ENCODE results near the gene ATP2B1. TPM values are rescaled to one million over a fixed set of nuclear protein-coding genes. Genes with fewer than 3 reads are reported as not detected.
A peak's percentile ranks its signal among the peaks of the same experiment; 100 is the strongest.

The ATP2B1 gene
- total RNA-seq, 2 donors from 2014 or later = 46.9 to 59.8 TPM

- TF ChIP-seq, protein P1, sequence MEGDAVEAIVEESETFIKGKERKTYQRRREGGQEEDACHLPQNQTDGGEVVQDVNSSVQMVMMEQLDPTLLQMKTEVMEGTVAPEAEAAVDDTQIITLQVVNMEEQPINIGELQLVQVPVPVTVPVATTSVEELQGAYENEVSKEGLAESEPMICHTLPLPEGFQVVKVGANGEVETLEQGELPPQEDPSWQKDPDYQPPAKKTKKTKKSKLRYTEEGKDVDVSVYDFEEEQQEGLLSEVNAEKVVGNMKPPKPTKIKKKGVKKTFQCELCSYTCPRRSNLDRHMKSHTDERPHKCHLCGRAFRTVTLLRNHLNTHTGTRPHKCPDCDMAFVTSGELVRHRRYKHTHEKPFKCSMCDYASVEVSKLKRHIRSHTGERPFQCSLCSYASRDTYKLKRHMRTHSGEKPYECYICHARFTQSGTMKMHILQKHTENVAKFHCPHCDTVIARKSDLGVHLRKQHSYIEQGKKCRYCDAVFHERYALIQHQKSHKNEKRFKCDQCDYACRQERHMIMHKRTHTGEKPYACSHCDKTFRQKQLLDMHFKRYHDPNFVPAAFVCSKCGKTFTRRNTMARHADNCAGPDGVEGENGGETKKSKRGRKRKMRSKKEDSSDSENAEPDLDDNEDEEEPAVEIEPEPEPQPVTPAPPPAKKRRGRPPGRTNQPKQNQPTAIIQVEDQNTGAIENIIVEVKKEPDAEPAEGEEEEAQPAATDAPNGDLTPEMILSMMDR (IDR thresholded peaks at IDR 0.05) = no peak
- H3K9me3 ChIP-seq = no peaks in the 10 kb centered on the region
- intact Hi-C loops (cut with DNase I) = no loop called here
- no peak overlapping the region for H3K4me3 ChIP-seq
- no peak overlapping the region for H3K27ac ChIP-seq
- no peaks in the 10 kb centered on the region for H3K36me3 ChIP-seq
- DNase-seq = no peak
- H3K27me3 ChIP-seq = no peaks in the 10 kb centered on the region
- H3K4me1 ChIP-seq = peaks cover 4% of the 10 kb centered on the region
- H3K9ac ChIP-seq (ENCODE audit: low read depth in 2 of 2, low read length in 2 of 2) = no peak overlapping the region
Measured at GRCh38 chr12:89710873-89711750, 2.5 kb upstream of the ATP2B1 start.

DNA sequence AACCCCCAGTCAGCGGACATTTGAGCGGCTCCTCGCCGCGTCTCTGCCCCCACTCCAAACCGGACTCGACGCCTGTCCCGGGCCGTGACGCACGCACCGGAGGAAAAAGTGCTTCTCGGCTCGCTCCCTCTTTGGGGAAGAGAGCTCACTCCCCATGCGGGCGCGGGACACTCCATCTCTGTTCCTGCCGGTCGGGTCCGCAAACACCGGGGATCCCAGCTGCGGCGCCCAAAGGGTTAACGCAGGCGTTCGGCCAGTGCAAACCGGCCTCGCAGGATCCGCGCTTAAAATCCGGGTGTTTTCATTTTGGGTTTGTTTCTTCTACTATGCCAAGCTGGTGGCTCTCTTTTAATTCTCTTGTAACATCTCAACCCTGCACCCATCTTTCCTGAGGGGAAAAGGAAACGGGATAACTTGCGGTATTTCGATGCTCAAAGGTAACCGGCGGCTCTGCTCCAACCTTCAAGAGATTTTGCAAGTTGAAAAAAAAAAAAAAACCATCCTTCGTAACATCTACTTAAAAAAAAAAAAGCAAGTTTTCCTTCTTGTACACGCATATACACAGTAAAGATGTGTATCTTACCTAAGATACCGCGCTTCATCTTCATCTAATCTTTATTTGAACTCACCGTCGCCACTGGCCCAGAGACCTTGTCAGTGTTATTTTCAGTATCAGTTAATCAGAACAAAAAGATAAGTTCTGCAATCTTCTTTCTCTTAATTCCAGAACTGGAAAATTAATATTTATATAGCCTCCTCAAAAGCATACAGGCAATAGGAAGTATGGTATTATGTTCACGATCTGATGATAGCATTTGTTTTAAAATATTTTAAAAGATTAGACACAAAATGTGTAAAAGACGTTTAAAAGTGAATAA is 1.6 kb upstream of the ATP2B1 start:
- DNase-seq = peak; percentile 67
- intact Hi-C loops (cut with DNase I) = no loop called here
- Histone ChIP-seq H3K9ac (ENCODE audit: low read depth in 2 of 2, low read length in 2 of 2) (peak overlapping the region; percentile 89 to 91), H3K36me3 (no peaks in the 10 kb centered on the region), H3K27ac (peak overlapping the region; percentile 99), H3K4me1 (peaks cover 4% of the 10 kb centered on the region), H3K4me3 (peak overlapping the region; percentile 86), H3K9me3 (no peaks in the 10 kb centered on the region), H3K27me3 (no peaks in the 10 kb centered on the region)
- TF ChIP-seq, protein P1 (IDR thresholded peaks at IDR 0.05) = no peak

GRCh38 chr12:89709157-89709994 is 738 bp upstream of the ATP2B1 start:
- peak; percentile 99 for DNase-seq
- no peaks in the 10 kb centered on the region for H3K36me3 ChIP-seq
- H3K9me3 ChIP-seq = no peaks in the 10 kb centered on the region
- H3K27ac ChIP-seq = peak overlapping the region; percentile 99
- intact Hi-C loops (cut with DNase I) = no loop called here
- H3K4me1 ChIP-seq = peaks cover 4% of the 10 kb centered on the region
- H3K27me3 ChIP-seq = no peaks in the 10 kb centered on the region
- H3K9ac ChIP-seq (ENCODE audit: low read depth in 2 of 2, low read length in 2 of 2) = peak overlapping the region; percentile 89 to 96
- H3K4me3 ChIP-seq = peak overlapping the region; percentile 86
- TF ChIP-seq, protein P1 (IDR thresholded peaks at IDR 0.05) = no peak

DNA sequence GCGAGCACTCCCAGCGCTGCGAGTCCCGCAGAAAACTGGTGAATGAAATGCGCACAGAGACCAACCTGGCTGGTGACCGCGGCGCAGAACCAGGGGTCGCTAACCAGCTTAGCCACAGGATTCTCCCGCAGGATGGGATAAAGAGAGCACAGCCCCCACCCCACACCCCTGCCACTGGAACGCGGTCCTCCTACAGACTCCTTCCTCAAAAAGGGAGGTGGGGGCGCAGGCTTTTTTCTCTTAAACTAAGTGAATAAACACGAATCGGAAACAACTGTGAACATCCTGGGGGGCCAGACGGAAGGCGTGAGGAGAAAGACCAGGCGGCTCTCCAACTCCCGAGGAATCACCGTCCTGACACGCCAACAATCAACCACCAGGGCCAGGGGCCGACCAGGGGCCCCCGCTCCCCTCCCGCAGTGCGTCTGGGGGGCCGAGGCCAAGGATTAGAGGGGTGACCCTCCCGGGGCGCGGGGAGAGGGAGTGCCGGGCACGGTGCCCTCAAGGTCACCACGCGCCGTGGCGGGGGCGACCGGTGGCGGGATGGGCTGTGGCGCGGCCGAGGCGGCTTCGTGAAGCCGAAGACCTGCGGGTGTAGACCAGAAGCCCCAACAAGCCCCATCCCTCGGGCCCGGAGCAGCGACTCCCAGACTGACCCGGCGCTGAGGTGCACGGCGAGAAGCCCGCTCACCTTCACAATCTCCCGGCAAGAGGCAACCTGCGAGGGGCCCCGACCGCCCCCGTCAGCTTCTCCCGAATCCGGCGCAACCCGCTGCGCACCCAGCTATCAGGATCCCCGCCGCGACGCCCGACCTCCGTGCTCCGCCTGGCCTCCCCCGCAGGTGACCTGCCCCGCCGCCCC is 704 bp downstream of the ATP2B1 start:
- Histone ChIP-seq H3K9me3 (no peaks in the 10 kb centered on the region), H3K36me3 (no peaks in the 10 kb centered on the region), H3K9ac (ENCODE audit: low read depth in 2 of 2, low read length in 2 of 2) (peak overlapping the region; percentile 86 to 96), H3K4me1 (peaks cover 4% of the 10 kb centered on the region), H3K27ac (peak overlapping the region; percentile 99), H3K4me3 (peak overlapping the region; percentile 86), H3K27me3 (no peaks in the 10 kb centered on the region)
- intact Hi-C loops (cut with DNase I) = no loop called here
- DNase-seq = peak; percentile 46
- TF ChIP-seq, protein P1 (IDR thresholded peaks at IDR 0.05) = no peak

Data from colonic mucosa (tissue), 4 donors.